Astrocyte of the spinal cord (primary cell): Measurements from ENCODE around the gene ID1.

Source experiments
- DNase-seq: peaks from one replicate; pipeline ENCODE4 v3.0.0; 2011; ENCODE audit warnings: low read depth, low spot score
- H3K4me3 ChIP-seq: 2 replicates; pipeline ENCODE4 v1.5.1; 2011; ENCODE audit warnings: low read depth, mild to moderate bottlenecking, low read length, moderate library complexity
- in situ Hi-C: cut with HindIII; loops from 2 replicates; pipeline ENCODE4 v1.10.0; 2017; ENCODE audit warnings: low sequenced_read_pairs
- TF ChIP-seq, protein P1 (sequence below): IDR thresholded peaks from 2 replicates; pipeline ENCODE4 v1.5.1; 2012; ENCODE audit warnings: low read depth, mild to moderate bottlenecking, low read length, inconsistent platforms

ID1 gene

DNA sequence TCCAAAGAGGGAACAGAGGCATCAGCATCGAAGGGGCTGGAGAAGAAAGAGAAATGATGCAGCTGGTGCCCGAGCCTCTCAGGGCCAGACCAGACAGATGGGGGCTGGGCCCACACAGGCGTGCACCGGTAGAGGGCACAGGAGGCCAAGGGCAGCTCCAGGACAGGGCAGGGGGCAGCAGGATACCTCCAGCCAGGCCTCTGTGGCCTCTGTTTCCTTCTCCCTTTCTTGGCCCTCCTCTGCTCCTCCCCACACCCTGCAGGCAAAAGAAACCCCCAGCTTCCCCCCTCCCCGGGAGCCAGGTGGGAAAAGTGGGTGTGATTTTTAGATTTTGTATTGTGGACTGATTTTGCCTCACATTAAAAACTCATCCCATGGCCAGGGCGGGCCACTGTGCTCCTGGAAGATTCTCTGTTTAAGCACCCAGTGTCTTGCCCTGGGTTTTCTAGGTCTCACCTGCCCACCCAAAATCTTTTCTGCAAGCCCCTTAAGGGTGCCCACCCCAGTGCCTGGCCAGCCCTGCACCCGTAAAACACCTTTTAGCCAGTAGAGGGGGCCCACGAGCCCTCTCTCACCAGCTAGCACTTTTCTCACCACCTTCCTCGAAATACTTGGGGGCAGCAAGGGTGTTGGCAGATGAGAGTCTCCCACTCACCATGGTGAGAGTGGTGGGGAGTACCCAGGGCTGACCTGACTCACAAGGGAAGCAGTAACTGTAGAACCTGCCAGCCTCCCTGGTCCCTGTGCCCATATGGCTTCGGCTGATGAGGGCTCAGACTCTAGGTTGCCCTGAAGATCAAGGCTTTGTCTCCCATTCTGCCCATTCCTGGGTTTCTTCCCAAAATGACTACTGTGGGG, 35.7 kb upstream of the ID1 start:
- no peak overlapping the region for H3K4me3 ChIP-seq
- in situ Hi-C loops: no loop called here
- TF ChIP-seq, protein P1, sequence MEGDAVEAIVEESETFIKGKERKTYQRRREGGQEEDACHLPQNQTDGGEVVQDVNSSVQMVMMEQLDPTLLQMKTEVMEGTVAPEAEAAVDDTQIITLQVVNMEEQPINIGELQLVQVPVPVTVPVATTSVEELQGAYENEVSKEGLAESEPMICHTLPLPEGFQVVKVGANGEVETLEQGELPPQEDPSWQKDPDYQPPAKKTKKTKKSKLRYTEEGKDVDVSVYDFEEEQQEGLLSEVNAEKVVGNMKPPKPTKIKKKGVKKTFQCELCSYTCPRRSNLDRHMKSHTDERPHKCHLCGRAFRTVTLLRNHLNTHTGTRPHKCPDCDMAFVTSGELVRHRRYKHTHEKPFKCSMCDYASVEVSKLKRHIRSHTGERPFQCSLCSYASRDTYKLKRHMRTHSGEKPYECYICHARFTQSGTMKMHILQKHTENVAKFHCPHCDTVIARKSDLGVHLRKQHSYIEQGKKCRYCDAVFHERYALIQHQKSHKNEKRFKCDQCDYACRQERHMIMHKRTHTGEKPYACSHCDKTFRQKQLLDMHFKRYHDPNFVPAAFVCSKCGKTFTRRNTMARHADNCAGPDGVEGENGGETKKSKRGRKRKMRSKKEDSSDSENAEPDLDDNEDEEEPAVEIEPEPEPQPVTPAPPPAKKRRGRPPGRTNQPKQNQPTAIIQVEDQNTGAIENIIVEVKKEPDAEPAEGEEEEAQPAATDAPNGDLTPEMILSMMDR: peak; percentile 91
- DNase-seq: peak; percentile 54

- TF ChIP-seq, protein P1: no peak
- no peak overlapping the region for H3K4me3 ChIP-seq
- no peak for DNase-seq
- in situ Hi-C loops: no loop called here
These were observed 35.0 kb upstream of the ID1 start for GRCh38 chr20:31570021-31570463.

GRCh38 chr20:31570735-31571617, 34.1 kb upstream of the ID1 start:
- no peak overlapping the region for H3K4me3 ChIP-seq
- in situ Hi-C loops: no loop called here
- DNase-seq: peak; percentile 75
- TF ChIP-seq, protein P1: no peak

- DNase-seq: no peak
- H3K4me3 ChIP-seq: no peak overlapping the region
- TF ChIP-seq, protein P1: no peak
- in situ Hi-C loops: no loop called here
These were observed 32.9 kb upstream of the ID1 start for GRCh38 chr20:31572042-31572700.

DNA sequence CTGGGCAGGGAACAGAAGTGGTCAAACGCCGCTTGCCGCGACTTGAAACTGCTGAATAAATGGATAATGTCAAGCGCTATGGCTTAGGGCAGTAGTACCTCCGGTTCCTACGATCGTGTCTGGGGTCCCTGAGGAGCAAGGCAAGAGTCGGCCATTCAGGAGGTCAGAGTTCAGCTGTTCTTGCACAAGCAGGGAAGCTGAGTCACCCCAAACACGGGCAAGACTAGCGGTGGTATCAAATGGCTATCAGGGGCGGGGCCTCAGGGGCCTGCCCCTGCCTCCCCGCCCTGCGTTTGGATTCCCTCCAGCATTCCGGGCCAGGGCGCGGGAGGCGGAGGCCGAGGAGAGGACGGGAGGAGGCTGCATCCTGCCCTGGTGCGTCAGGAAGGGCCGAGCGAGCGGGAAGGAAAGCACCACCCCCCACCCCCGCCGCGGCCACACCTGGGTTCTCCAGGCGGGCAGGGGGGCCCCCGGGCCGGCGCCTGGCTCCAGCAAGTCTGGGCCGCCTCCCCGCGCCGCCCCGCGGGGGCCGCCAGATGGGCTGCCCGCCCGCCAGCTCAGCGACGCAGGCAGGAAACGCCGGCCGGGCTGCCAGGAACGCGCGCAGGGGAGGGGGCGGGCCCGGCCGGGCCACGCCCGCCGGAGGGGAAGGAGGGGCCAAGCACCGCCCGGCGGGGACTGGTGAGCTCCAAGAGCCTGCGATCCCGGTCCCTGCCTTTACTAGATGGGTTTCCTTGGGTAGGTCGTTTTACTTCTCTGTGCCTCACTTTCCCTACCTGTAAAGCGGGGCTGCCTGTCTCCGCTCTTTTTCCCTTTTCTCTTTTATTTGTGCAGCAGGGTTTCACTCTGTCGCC, 32.2 kb upstream of the ID1 start:
- in situ Hi-C loops: no loop called here
- TF ChIP-seq, protein P1: no peak
- peak overlapping the region; percentile 50 for H3K4me3 ChIP-seq
- DNase-seq: peak; percentile 100
